Left ventricle myocardium inferior (tissue), 1 donor: ENCODE data around the gene C20orf141. TPM values are rescaled to one million over a fixed set of nuclear protein-coding genes. Genes with fewer than 3 reads are reported as not detected.

Experiments
- DNase-seq: peaks from one replicate; pipeline ENCODE4 v3.0.0-alpha.2; 2020
- H3K27ac ChIP-seq: fragments of 200-600 bp; replicated peaks from 2 replicates; pipeline ENCODE4 v1.8.0; 2021
- H3K27me3 ChIP-seq: fragments of 200-600 bp; 2 replicates; pipeline ENCODE4 v1.8.0; 2021; ENCODE audit warnings: low read depth
- H3K36me3 ChIP-seq: fragments of 200-600 bp; 2 replicates; pipeline ENCODE4 v1.8.0; 2021
- H3K4me1 ChIP-seq: fragments of 200-600 bp; 2 replicates; pipeline ENCODE4 v1.8.0; 2021
- H3K4me3 ChIP-seq: fragments of 200-600 bp; 2 replicates; pipeline ENCODE4 v1.8.0; 2021; ENCODE audit warnings: mild to moderate bottlenecking, moderate library complexity
- H3K9me3 ChIP-seq: fragments of 200-600 bp; replicated peaks from 2 replicates; pipeline ENCODE4 v1.8.0; 2021
- intact Hi-C: fragments of 100-400 bp; cut with micrococcal nuclease; formaldehyde crosslinking; loops from one replicate; pipeline ENCODE4 v1.11.0; 2022
- total RNA-seq: library from RNA; stranded (reverse); fragmentation: NEBNext Ultra II Directional; extraction: Animal tissue kit (Norgen Biotek cat#: 25700); gene quantifications from one replicate; pipeline ENCODE4 v1.2.1, GENCODE V29; 2021
- TF ChIP-seq, protein P1 (sequence below): fragments of 200-600 bp; IDR thresholded peaks from 2 replicates; pipeline ENCODE4 v1.8.0; 2021; ENCODE audit warnings: antibody characterized with exemption, mild to moderate bottlenecking, borderline replicate concordance
- donor health status: DM: no; HTN: yes; CAD: no; lungs with severe emphysema.

Gene C20orf141
- total RNA-seq, 1 donor from 2014 or later: not detected

DNA sequence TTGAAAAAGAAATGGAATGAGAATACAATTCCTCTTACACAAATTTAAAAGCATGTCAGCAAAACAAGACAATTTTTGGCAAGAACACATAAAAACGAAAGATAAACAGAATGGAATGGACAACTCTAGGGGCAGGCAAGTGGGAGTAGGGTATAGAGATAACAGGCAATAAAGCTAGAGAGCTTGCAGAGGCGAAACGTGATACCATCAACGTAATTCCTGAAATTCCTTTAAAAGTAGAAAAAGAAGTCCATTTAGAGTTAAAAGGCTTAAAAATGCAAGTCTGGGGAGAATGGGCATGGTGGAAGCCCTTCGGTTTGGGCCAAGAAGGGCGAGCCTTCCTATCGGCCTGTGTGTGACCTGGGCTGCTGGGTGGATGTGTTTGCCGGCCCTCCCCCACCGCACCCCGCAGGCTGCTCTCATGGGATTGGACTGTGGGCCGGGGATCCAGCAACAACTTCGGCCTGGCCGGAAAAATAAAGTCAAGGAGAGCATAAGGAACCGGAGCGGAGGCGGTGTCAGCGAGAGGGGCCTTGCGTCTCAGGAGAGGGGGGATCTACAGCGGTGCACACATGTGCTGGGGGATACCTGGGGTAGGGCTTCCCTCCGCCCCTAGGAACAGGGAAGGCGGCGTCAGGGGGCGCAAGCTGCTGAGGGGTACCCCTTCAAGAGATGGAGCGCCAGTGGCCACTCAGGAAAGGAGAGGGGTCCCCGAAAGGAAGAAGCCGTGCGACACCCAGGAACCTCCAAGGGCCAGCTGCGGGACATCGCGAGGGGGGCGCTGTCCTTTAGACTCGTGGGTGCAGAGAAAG, 5.5 kb downstream of the C20orf141 start:
- Histone ChIP-seq H3K9me3 (no peaks in the 10 kb centered on the region), H3K36me3 (no peaks in the 10 kb centered on the region), H3K4me1 (peaks cover 13% of the 10 kb centered on the region), H3K27me3 (peaks cover 59% of the 10 kb centered on the region), H3K27ac (no peak overlapping the region), H3K4me3 (peak overlapping the region; percentile 37)
- DNase-seq: no peak
- intact Hi-C loops: no loop called here
- TF ChIP-seq, protein P1, sequence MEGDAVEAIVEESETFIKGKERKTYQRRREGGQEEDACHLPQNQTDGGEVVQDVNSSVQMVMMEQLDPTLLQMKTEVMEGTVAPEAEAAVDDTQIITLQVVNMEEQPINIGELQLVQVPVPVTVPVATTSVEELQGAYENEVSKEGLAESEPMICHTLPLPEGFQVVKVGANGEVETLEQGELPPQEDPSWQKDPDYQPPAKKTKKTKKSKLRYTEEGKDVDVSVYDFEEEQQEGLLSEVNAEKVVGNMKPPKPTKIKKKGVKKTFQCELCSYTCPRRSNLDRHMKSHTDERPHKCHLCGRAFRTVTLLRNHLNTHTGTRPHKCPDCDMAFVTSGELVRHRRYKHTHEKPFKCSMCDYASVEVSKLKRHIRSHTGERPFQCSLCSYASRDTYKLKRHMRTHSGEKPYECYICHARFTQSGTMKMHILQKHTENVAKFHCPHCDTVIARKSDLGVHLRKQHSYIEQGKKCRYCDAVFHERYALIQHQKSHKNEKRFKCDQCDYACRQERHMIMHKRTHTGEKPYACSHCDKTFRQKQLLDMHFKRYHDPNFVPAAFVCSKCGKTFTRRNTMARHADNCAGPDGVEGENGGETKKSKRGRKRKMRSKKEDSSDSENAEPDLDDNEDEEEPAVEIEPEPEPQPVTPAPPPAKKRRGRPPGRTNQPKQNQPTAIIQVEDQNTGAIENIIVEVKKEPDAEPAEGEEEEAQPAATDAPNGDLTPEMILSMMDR: no peak

DNA sequence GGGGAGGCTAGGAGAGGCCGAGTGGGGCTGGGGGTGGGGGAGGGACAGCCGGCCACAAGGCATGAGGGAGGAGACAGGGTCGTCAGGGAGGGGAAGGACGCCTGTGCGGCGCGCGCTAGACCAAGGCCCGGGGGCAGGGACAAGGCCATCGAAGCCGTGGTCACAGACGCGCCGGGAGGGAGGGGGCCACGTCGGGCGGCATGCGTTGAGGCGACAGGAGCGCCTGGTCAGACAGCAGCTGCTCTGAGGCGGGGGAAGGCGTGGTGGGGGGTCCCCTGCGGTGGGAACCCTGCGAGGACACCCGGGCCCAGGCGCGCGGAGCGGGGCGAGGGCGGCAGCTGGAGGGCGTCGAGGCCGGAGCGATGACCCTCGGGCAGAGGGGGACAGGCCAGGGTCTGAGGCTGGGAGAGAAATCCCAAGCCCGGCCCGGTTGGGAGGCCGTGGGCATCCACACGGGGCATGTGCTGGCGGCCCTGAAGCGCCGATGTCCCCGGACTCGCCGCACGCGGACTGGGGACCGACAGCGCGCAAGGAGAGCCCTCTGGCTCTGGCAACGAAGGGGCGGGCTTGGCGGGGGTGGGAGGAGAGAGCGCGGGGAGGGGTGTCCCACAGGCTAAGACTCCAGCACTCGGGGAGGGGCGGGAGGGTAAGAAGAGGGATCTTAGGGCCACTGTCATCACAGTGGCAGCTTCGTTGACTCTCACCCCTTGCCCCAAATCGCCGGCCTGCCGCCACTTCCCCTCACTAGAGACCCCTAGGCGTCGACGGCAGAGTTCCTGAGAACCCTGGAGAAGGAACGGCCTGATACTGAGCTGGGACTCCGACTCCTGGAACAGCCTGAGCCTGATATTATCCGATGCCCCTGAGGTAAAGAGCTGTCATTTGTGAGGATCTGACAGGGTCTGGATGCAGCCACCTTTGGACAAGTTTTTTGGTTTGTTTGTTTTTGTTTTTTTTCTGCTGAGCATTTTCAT, 6.4 kb downstream of the C20orf141 start:
- no peak for DNase-seq
- peak overlapping the region; percentile 37 for H3K4me3 ChIP-seq
- peaks cover 13% of the 10 kb centered on the region for H3K4me1 ChIP-seq
- no peaks in the 10 kb centered on the region for H3K9me3 ChIP-seq
- intact Hi-C loops: no loop called here
- H3K27me3 ChIP-seq: peaks cover 65% of the 10 kb centered on the region
- H3K27ac ChIP-seq: no peak overlapping the region
- TF ChIP-seq, protein P1: no peak
- no peaks in the 10 kb centered on the region for H3K36me3 ChIP-seq

DNA sequence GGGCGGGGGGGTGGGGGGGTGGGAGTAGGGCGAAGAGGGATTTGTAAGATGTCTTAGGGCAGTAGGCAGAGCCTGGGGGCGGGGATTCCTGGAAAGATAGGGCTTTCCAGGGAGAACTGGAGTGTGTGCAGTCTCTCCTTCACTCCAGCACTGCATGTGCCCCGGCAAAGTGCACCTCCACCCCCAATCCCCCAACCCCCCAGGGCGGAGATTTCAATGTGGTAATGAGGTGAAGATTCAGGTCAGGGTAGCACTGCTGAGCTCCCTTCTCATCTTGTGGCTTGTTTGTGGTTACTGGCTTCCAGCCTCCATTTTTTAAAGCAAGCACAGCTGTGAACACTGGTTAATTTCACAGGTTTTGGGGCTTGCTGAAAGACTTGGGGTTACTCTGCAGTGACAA, 7.3 kb downstream of the C20orf141 start:
- Histone ChIP-seq H3K27ac (no peak overlapping the region), H3K4me1 (peaks cover 13% of the 10 kb centered on the region), H3K9me3 (no peaks in the 10 kb centered on the region), H3K4me3 (no peak overlapping the region), H3K27me3 (peaks cover 68% of the 10 kb centered on the region), H3K36me3 (no peaks in the 10 kb centered on the region)
- DNase-seq: no peak
- TF ChIP-seq, protein P1: no peak
- intact Hi-C loops: no loop called here

DNA sequence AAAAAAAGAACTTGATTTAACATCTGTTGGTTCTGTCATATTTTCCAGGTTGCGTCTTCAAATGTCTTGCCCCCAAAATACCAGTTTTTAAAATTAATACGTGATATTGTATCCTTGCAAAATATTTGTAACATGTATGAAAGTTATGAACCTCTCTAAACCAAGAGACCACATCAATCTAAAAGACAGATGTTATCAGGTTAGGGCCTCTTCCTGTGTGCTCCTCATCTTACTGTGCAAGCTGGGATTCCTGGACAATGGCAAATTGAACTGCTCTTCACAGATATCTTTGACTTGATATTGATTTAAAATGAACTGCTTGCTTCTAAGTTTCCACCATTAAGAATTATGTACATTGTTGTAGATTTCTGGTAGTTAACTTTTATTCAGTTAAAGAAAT, 11.0 kb downstream of the C20orf141 start:
- H3K4me3 ChIP-seq: no peak overlapping the region
- peaks cover 66% of the 10 kb centered on the region for H3K27me3 ChIP-seq
- peaks cover 5% of the 10 kb centered on the region for H3K4me1 ChIP-seq
- no peak overlapping the region for H3K27ac ChIP-seq
- no peak for DNase-seq
- intact Hi-C loops: no loop called here
- no peaks in the 10 kb centered on the region for H3K36me3 ChIP-seq
- no peaks in the 10 kb centered on the region for H3K9me3 ChIP-seq
- TF ChIP-seq, protein P1: no peak

DNA sequence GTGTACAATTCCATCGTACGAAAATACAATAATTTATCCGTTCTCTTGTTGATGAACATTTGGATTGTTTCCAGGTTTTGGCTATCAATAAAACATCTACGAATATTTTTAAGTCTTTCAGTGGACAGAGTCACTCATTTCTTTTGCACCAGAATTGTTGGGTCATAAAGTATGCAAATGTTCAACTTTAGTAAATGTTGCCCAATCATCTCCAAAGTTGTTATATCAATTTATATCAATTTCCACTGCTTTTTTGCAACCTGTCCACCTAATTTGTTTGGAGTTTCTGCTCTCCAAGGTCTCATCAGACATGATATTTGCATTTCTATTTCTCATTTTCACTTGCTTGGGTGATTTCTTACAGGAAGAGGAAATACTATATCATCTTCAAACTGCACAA, 11.9 kb downstream of the C20orf141 start:
- no peak for DNase-seq
- no peaks in the 10 kb centered on the region for H3K36me3 ChIP-seq
- intact Hi-C loops: no loop called here

More for the DNA sequence above, 11.9 kb downstream of the C20orf141 start:
- Histone ChIP-seq H3K9me3 (no peaks in the 10 kb centered on the region), H3K27me3 (peaks cover 57% of the 10 kb centered on the region), H3K4me3 (no peak overlapping the region), H3K4me1 (no peaks in the 10 kb centered on the region), H3K27ac (no peak overlapping the region)
- TF ChIP-seq, protein P1: no peak
